PC-9 (cell line): ENCODE data around the gene KCNMB2. TPM values are rescaled to one million over a fixed set of nuclear protein-coding genes. Genes with fewer than 3 reads are reported as not detected.

Experiments
- BruUV-seq: library from RNA; stranded (reverse); fragments of 400-500 nt; replicated peaks from 2 replicates; lab custom pipeline; 2021; lab: Mats Ljungman, UMichigan
- CTCF ChIA-PET: fragments of 300-600 bp; sonication (Branson Sonifier 250); formaldehyde crosslinking; loops from one replicate; lab custom pipeline; 2022; ENCODE audit warnings: antibody characterized with exemption; lab: Charles Lee
- POLR2A ChIA-PET: fragments of 300-600 bp; sonication (Branson Sonifier 250); formaldehyde crosslinking; loops from one replicate; lab custom pipeline; 2022; ENCODE audit warnings: antibody characterized with exemption; ENCODE audit not compliant: unreplicated experiment; lab: Charles Lee
- DNase-seq, 2 experiments: peaks; one replicate each; pipeline versions ENCODE4 v3.0.0 to v3.0.0-alpha.2; 2015 to 2022; ENCODE audit warnings: mixed read lengths in 1 of 2
- H2AFZ ChIP-seq: fragments of 200-600 bp; sonication (generic); 2 replicates; pipeline ENCODE4 v1.8.1; 2017; ENCODE audit warnings: antibody characterized with exemption
- H3F3A ChIP-seq: fragments of 200-600 bp; sonication (generic); 2 replicates; pipeline ENCODE4 v1.8.1; 2017; ENCODE audit warnings: antibody characterized with exemption, mild to moderate bottlenecking, low read depth; ENCODE audit not compliant: insufficient read depth
- H3K27ac ChIP-seq: fragments of 200-600 bp; sonication (generic); 2 replicates; pipeline ENCODE4 v1.6.1; 2016; ENCODE audit warnings: mixed run types
- H3K27me3 ChIP-seq: fragments of 200-600 bp; sonication (generic); 2 replicates; pipeline ENCODE4 v1.6.1; 2016; ENCODE audit warnings: low read depth, mixed run types; ENCODE audit not compliant: insufficient read depth
- H3K36me3 ChIP-seq: fragments of 200-600 bp; sonication (generic); 2 replicates; pipeline ENCODE4 v1.6.1; 2016; ENCODE audit warnings: low read depth, mixed run types
- H3K4me1 ChIP-seq: fragments of 200-600 bp; sonication (generic); replicated peaks from 2 replicates; pipeline ENCODE4 v1.6.1; 2016; ENCODE audit warnings: mixed run types; ENCODE audit not compliant: insufficient read depth
- H3K4me2 ChIP-seq: fragments of 200-600 bp; sonication (generic); 2 replicates; pipeline ENCODE4 v1.6.1; 2017; ENCODE audit warnings: mixed run types
- H3K4me3 ChIP-seq: fragments of 200-600 bp; sonication (generic); 2 replicates; pipeline ENCODE4 v1.6.1; 2016; ENCODE audit warnings: mixed run types
- H3K79me2 ChIP-seq: fragments of 200-600 bp; sonication (generic); 2 replicates; pipeline ENCODE4 v1.6.1; 2017; ENCODE audit warnings: low read depth, mixed run types
- H3K9me2 ChIP-seq: fragments of 200-600 bp; sonication (generic); 2 replicates; pipeline ENCODE4 v1.8.1; 2017; ENCODE audit warnings: mild to moderate bottlenecking; ENCODE audit not compliant: insufficient read depth
- H3K9me3 ChIP-seq: fragments of 200-600 bp; sonication (generic); 2 replicates; pipeline ENCODE4 v1.8.1; 2016; ENCODE audit warnings: low read depth; ENCODE audit not compliant: insufficient read depth
- H4K20me1 ChIP-seq: fragments of 200-600 bp; sonication (generic); 2 replicates; pipeline ENCODE4 v1.8.1; 2017; ENCODE audit not compliant: insufficient read depth
- CTCF ChIP-seq: fragments of 200-600 bp; sonication (generic); conservative IDR thresholded peaks from 2 replicates; pipeline ENCODE4 v1.6.1; 2017; ENCODE audit warnings: mixed run types, antibody characterized with exemption, mild to moderate bottlenecking, moderate library complexity
- EZH2 ChIP-seq: fragments of 200-600 bp; sonication (generic); IDR thresholded peaks from 2 replicates; pipeline ENCODE4 v1.8.0; 2017; ENCODE audit warnings: antibody characterized with exemption, low read depth
- intact Hi-C: fragments of 100-400 bp; cut with micrococcal nuclease; formaldehyde crosslinking; loops from one replicate; pipeline ENCODE4 v1.10.0; 2022; ENCODE audit not compliant: unreplicated experiment
- total RNA-seq: library from RNA; stranded (reverse); gene quantifications from 2 replicates; pipeline ENCODE4 v1.2.3, GENCODE V29; 2021

The KCNMB2 gene
- total RNA-seq, 1 experiment from 2014 or later, result not detected

GRCh38 chr3:178749471-178749870 is 213.2 kb downstream of the KCNMB2 start:
- Histone ChIP-seq H3K36me3 (no peaks in the 10 kb centered on the region), H2AFZ (no peak overlapping the region), H3F3A (no peaks in the 10 kb centered on the region), H3K9me2 (no peaks in the 10 kb centered on the region), H3K4me1 (no peaks in the 10 kb centered on the region), H3K4me2 (no peak overlapping the region), H4K20me1 (no peaks in the 10 kb centered on the region), H3K9me3 (no peaks in the 10 kb centered on the region), H3K79me2 (no peaks in the 10 kb centered on the region), H3K4me3 (no peak overlapping the region), H3K27ac (no peak overlapping the region), H3K27me3 (no peaks in the 10 kb centered on the region)
- CTCF ChIA-PET, result no interaction called here
- POLR2A ChIA-PET, result no interaction called here
- TF ChIP-seq CTCF (no peak), EZH2 (no peak)
- intact Hi-C loops, result no loop called here
- no TSS peak for BruUV-seq
- no peak for DNase-seq

- BruUV-seq, result no TSS peak
- Histone ChIP-seq H3K27me3 (no peaks in the 10 kb centered on the region), H3K9me3 (no peaks in the 10 kb centered on the region), H3K4me3 (no peak overlapping the region), H3F3A (no peaks in the 10 kb centered on the region), H3K4me1 (no peaks in the 10 kb centered on the region), H4K20me1 (no peaks in the 10 kb centered on the region), H3K27ac (no peak overlapping the region), H3K4me2 (no peak overlapping the region), H3K79me2 (no peaks in the 10 kb centered on the region), H3K36me3 (no peaks in the 10 kb centered on the region), H3K9me2 (no peaks in the 10 kb centered on the region), H2AFZ (no peak overlapping the region)
- CTCF ChIA-PET, result no interaction called here
- intact Hi-C loops, result no loop called here
- POLR2A ChIA-PET, result interaction anchor here (0.7 kb wide), 1 partner anchor 404 kb away, joined by 6 read pairs; no protein-coding TSS in a partner anchor
- DNase-seq, result no peak
- TF ChIP-seq EZH2 (no peak), CTCF (no peak)
These were observed 214.5 kb downstream of the KCNMB2 start for GRCh38 chr3:178750639-178751300.

DNA sequence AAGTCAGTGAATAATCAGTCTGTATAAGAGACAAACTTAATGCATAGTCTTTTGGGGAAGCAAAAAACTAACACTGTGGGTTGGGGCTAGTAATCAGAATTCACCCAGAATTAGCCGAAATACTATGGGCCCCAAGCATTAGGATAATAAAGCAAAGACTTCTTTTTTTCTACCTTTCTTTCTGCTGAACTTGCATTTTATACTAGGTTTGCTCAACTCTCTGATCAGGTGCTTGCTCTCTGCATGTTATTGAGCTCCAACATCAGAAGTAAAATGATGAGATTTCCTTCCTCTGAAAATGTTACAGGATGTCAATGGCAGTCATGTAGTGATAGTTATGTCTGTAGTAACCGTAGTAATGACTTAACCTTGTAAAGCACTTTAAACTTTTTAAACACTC is 216.6 kb downstream of the KCNMB2 start:
- TF ChIP-seq CTCF, result no peak
- TF ChIP-seq EZH2, result no peak
- Histone ChIP-seq H3K27ac (no peak overlapping the region), H3K9me2 (no peaks in the 10 kb centered on the region), H2AFZ (no peak overlapping the region), H3K4me1 (no peaks in the 10 kb centered on the region), H3K9me3 (no peaks in the 10 kb centered on the region), H3F3A (no peaks in the 10 kb centered on the region), H3K4me2 (no peak overlapping the region), H3K4me3 (no peak overlapping the region), H3K79me2 (no peaks in the 10 kb centered on the region), H3K36me3 (no peaks in the 10 kb centered on the region), H3K27me3 (no peaks in the 10 kb centered on the region), H4K20me1 (no peaks in the 10 kb centered on the region)
- ChIA-PET POLR2A (no interaction called here), CTCF (no interaction called here)
- intact Hi-C loops, result no loop called here
- no TSS peak for BruUV-seq
- no peak for DNase-seq
